Loucy (cell line): ENCODE data around the gene TGM5.

Experiments
- H2AFZ ChIP-seq: fragments of 200-600 bp; sonication (generic); 2 replicates; pipeline ENCODE4 v1.6.0; 2016; ENCODE audit warnings: antibody characterized with exemption, mild to moderate bottlenecking, low read length, moderate library complexity
- H3F3A ChIP-seq: fragments of 200-600 bp; 2 replicates; pipeline ENCODE4 v1.6.0; 2016; ENCODE audit warnings: antibody characterized with exemption, low read depth, mild to moderate bottlenecking
- H3K27me3 ChIP-seq: fragments of 200-600 bp; sonication (generic); 2 replicates; pipeline ENCODE4 v1.6.1; 2014; ENCODE audit warnings: low read length, mild to moderate bottlenecking; ENCODE audit not compliant: insufficient read depth, poor library complexity, severe bottlenecking
- H3K36me3 ChIP-seq: fragments of 200-600 bp; sonication (generic); 2 replicates; pipeline ENCODE4 v1.6.1; 2016; ENCODE audit warnings: low read length; ENCODE audit not compliant: insufficient read depth
- H3K4me1 ChIP-seq: fragments of 200-600 bp; sonication (generic); 2 replicates; pipeline ENCODE4 v1.5.1; 2014; ENCODE audit warnings: low read length, mild to moderate bottlenecking; ENCODE audit not compliant: insufficient read depth, poor library complexity, severe bottlenecking
- H3K4me2 ChIP-seq: fragments of 200-600 bp; sonication (generic); 2 replicates; pipeline ENCODE4 v1.6.0; 2014; ENCODE audit warnings: antibody characterized with exemption, low read length, low read depth, mild to moderate bottlenecking; ENCODE audit not compliant: poor library complexity, severe bottlenecking
- H3K4me3 ChIP-seq: fragments of 200-600 bp; sonication (generic); 2 replicates; pipeline ENCODE4 v1.5.1; 2014; ENCODE audit warnings: low read length, mild to moderate bottlenecking, mixed read lengths; ENCODE audit not compliant: poor library complexity, severe bottlenecking
- H3K79me2 ChIP-seq: fragments of 200-600 bp; sonication (generic); 2 replicates; pipeline ENCODE4 v1.6.1; 2014; ENCODE audit warnings: low read length; ENCODE audit not compliant: insufficient read depth
- H3K9ac ChIP-seq: fragments of 200-600 bp; sonication (generic); 2 replicates; pipeline ENCODE4 v1.6.0; 2014; ENCODE audit warnings: mild to moderate bottlenecking, low read depth, low read length, moderate library complexity; ENCODE audit not compliant: poor library complexity, severe bottlenecking
- H3K9me2 ChIP-seq: fragments of 200-600 bp; sonication (generic); replicated peaks from 2 replicates; pipeline ENCODE4 v1.6.1; 2016; ENCODE audit warnings: low read depth, low read length, mixed read lengths
- H3K9me3 ChIP-seq: fragments of 200-600 bp; sonication (generic); 2 replicates; pipeline ENCODE4 v1.6.1; 2014; ENCODE audit warnings: mild to moderate bottlenecking, antibody characterized with exemption, low read length, low read depth; ENCODE audit not compliant: insufficient read depth
- H4K20me1 ChIP-seq: fragments of 200-600 bp; sonication (generic); 2 replicates; pipeline ENCODE4 v1.6.0; 2014; ENCODE audit warnings: antibody characterized with exemption, low read length, mild to moderate bottlenecking; ENCODE audit not compliant: insufficient read depth, poor library complexity, severe bottlenecking
- CTCF ChIP-seq: fragments of 200-600 bp; sonication (generic); conservative IDR thresholded peaks from 2 replicates; pipeline ENCODE4 v1.5.1; 2014; ENCODE audit warnings: mild to moderate bottlenecking, antibody characterized with exemption, low read length
- EZH2phosphoT487 ChIP-seq: fragments of 200-600 bp; IDR thresholded peaks from 2 replicates; pipeline ENCODE4 v1.6.1; 2018; ENCODE audit warnings: antibody characterized with exemption, mild to moderate bottlenecking, moderate library complexity, borderline replicate concordance

TGM5 gene

GRCh38 chr15:43190178-43190577 is 76.5 kb downstream of the TGM5 start:
- Histone ChIP-seq H3K9ac (no peak overlapping the region), H3K36me3 (peaks cover 41% of the 10 kb centered on the region; the same call in 1 of the 2 replicates), H3K4me2 (no peak overlapping the region)

GRCh38 chr15:43189296-43189695 is 77.4 kb downstream of the TGM5 start:
- H3K9me2 ChIP-seq, result no peaks in the 10 kb centered on the region
- peaks cover 16% of the 10 kb centered on the region for H3K4me1 ChIP-seq
- H3K9ac ChIP-seq, result no peak overlapping the region
- peaks cover 25% of the 10 kb centered on the region for H3K79me2 ChIP-seq
- peaks cover 19% of the 10 kb centered on the region for H4K20me1 ChIP-seq
- TF ChIP-seq CTCF (no peak), EZH2phosphoT487 (no peak)
- H3K4me2 ChIP-seq, result no peak overlapping the region
- H3K4me3 ChIP-seq, result no peak overlapping the region
- H3K27me3 ChIP-seq, result no peaks in the 10 kb centered on the region
- H3K36me3 ChIP-seq, result peaks cover 34% of the 10 kb centered on the region; the same call in 1 of the 2 replicates
- no peak overlapping the region for H2AFZ ChIP-seq
- H3F3A ChIP-seq, result no peaks in the 10 kb centered on the region
- H3K9me3 ChIP-seq, result no peaks in the 10 kb centered on the region

More at GRCh38 chr15:43190178-43190577, 76.5 kb downstream of the TGM5 start:
- H3K4me1 ChIP-seq, result peaks cover 16% of the 10 kb centered on the region
- no peaks in the 10 kb centered on the region for H3K9me2 ChIP-seq
- H2AFZ ChIP-seq, result no peak overlapping the region
- H3K79me2 ChIP-seq, result peaks cover 25% of the 10 kb centered on the region
- no peak overlapping the region for H3K4me3 ChIP-seq
- H4K20me1 ChIP-seq, result peaks cover 19% of the 10 kb centered on the region
- TF ChIP-seq EZH2phosphoT487, result no peak
- TF ChIP-seq CTCF, result no peak
- H3K27me3 ChIP-seq, result no peaks in the 10 kb centered on the region
- no peaks in the 10 kb centered on the region for H3K9me3 ChIP-seq
- no peaks in the 10 kb centered on the region for H3F3A ChIP-seq

- peak overlapping the region; percentile 87 for H3K4me2 ChIP-seq
- H3F3A ChIP-seq, result no peaks in the 10 kb centered on the region
- H3K9me3 ChIP-seq, result no peaks in the 10 kb centered on the region
- H3K4me1 ChIP-seq, result peaks cover 16% of the 10 kb centered on the region
- peaks cover 19% of the 10 kb centered on the region for H4K20me1 ChIP-seq
- no peaks in the 10 kb centered on the region for H3K27me3 ChIP-seq
- no peak overlapping the region for H2AFZ ChIP-seq
- TF ChIP-seq CTCF (peak; percentile 69), EZH2phosphoT487 (no peak)
- peaks cover 30% of the 10 kb centered on the region; the same call in 1 of the 2 replicates for H3K36me3 ChIP-seq
- H3K9me2 ChIP-seq, result no peaks in the 10 kb centered on the region
- no peak overlapping the region for H3K9ac ChIP-seq
- peaks cover 25% of the 10 kb centered on the region for H3K79me2 ChIP-seq
- peak overlapping the region; percentile 88 for H3K4me3 ChIP-seq
Observed at GRCh38 chr15:43187544-43188155, 79.1 kb downstream of the TGM5 start.
